HG02763 (cell line): ENCODE measurements around the gene EIF4G3.

Experiments
- ATAC-seq: cut with Tn5 transposase; IDR thresholded peaks from one replicate; pipeline ENCODE4 v1.9.1; 2021; ENCODE audit warnings: mild to moderate bottlenecking, moderate library complexity; ENCODE audit not compliant: unreplicated experiment

Gene EIF4G3

DNA sequence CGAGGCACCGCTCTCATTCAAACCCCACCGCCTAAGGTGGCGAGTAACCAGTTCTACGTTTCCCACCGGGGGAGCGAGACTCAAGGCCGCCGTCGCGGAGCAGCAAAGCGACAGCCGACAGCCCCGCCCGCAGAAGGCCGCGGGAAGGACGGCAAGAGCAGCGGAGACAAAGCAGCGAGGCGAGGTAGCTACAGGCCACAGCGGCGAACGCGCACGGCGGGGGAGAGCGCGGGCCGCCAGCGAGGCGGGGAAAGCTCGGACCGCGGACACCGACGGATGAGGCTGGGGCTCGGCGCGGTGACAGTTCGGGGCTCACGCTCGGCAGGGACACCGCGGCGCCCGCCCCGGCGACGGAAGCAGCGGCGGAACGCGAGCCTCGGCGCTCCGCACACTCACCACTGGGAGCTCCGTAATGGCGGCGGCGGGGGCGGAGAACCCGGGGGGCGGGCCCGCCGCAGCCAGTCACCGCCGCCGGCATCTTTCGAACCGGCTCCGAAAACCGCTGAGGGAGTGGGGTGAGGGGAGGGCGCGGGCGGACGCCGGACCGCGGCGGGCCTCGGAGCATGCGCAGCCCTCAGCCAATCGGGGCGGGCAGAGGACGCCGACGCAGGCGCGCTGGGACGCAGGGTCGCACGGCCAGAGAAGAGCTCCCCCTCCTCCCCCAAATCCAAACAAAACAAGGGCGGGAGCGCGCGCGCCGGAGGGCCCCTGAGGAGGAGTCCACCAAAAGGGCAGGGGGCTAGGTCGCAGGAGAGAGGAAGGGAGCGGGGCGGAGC is 390.3 kb downstream of the EIF4G3 start:
- peak; percentile 80 for ATAC-seq

DNA sequence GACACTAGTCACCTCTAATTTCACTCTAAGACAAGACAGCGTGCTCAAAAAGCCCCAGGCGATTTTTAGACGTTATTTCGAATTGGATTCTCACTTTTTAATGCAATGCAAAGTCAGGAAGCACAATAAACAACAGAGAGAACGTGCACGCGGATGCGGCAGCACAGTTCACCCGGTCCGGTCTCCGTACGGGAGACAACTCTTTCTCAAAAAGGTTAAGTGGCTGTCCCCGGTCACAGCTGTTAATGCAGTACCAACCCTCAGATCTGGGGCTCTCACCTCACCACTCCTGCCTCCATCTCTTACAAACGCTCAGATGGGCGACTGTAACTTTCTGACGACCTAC is 390.8 kb downstream of the EIF4G3 start:
- no peak for ATAC-seq

DNA sequence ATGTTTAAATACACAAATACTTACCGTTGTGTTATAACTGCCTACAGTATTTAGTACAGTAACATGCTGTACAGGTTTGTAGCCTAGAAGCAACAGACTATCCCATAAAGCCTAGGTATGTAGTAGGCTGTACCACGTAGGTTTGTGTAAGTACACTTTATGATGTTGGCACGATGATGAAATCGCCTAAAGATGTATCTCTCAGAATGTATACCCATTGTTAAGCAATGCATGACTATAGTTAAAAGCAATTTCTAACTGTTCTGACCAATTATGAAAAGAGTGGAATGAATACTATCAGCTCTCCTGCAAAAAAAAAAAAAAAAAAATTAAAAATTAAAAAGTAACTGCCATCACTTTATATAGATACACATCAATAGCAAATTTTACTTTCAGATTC is 401.0 kb downstream of the EIF4G3 start:
- no peak for ATAC-seq

DNA sequence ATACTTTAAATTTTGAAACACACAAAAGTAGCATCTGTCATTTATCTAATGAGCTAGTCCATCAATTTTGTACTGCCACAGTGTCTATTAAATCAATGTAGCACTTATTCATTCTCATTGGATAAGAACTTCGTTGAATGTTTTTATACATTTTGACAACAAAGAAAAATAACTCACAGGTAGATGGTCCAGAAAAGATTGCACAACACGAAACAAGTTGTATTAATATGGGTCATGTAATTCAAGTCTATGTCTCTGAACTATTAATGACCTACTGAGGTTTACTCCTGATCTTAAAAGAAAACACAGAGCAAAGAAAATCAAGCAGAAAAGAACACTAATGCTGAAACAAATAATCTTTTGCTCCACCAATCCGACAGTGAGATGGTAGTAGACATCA is 404.9 kb downstream of the EIF4G3 start:
- no peak for ATAC-seq

- ATAC-seq, result no peak
These were observed 406.2 kb downstream of the EIF4G3 start for GRCh38 chr1:20770314-20771087.

- ATAC-seq, result no peak
These were observed 409.4 kb downstream of the EIF4G3 start for GRCh38 chr1:20767271-20767670.

- no peak for ATAC-seq
These were observed 413.3 kb downstream of the EIF4G3 start for GRCh38 chr1:20763417-20763816.

DNA sequence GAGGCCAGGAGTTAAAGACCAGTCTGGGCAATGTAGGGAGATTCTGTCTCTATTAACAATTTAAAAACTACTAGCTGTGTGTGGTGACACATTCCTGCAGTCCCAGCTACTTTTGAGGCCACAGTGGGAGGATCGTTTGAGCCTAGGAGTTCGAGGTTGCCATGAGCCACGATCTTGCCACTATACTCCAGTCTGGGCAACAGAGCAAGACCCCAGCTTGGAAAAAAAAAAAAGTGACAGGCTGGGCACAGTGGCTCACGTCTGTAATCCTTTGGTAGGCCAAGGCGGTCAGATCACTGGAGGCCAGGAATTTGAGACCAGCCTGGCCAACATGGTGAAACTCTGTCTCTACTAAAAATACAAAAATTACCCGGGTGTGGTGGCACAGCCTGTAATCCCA is 416.4 kb downstream of the EIF4G3 start:
- ATAC-seq, result no peak
